HepG2 (cell line): ENCODE results near the gene ABT1.

Experiments
- ADNP ChIP-seq: sonication (generic); formaldehyde crosslinking; IDR thresholded peaks from 2 replicates; pipeline ENCODE4 v1.4.0; 2020; ENCODE audit warnings: missing genetic modification reagents
- ATF3 ChIP-seq: sonication (generic); formaldehyde crosslinking; IDR thresholded peaks from 2 replicates; pipeline ENCODE4 v1.4.0; 2020; ENCODE audit warnings: missing genetic modification reagents
- DNMT3B ChIP-seq: conservative IDR thresholded peaks from 2 replicates; pipeline ENCODE4 v1.6.1; 2016; ENCODE audit warnings: missing biosample characterization, control low read depth
- FOXO1 ChIP-seq: sonication (generic); formaldehyde crosslinking; IDR thresholded peaks from 2 replicates; pipeline ENCODE4 v1.4.0; 2020; ENCODE audit warnings: missing genetic modification reagents
- HOXD1 ChIP-seq: sonication (generic); formaldehyde crosslinking; IDR thresholded peaks from 2 replicates; pipeline ENCODE4 v1.5.0; 2020; ENCODE audit warnings: missing genetic modification reagents
- KDM1A ChIP-seq: IDR thresholded peaks from 2 replicates; pipeline ENCODE4 v1.6.1; 2016; ENCODE audit warnings: missing compliant biosample characterization
- NFYB ChIP-seq: sonication (generic); formaldehyde crosslinking; IDR thresholded peaks from 2 replicates; pipeline ENCODE4 v1.4.0; 2020; ENCODE audit warnings: missing genetic modification reagents
- STAT6 ChIP-seq: sonication (generic); formaldehyde crosslinking; IDR thresholded peaks from 2 replicates; pipeline ENCODE4 v1.4.0; 2020; ENCODE audit warnings: missing genetic modification reagents, mild to moderate bottlenecking, borderline replicate concordance
- ZNF274 ChIP-seq: sonication (generic); formaldehyde crosslinking; IDR thresholded peaks from 2 replicates; pipeline ENCODE4 v1.5.1; 2020; ENCODE audit warnings: mild to moderate bottlenecking, missing genetic modification reagents
- ZNF510 ChIP-seq: sonication (generic); formaldehyde crosslinking; IDR thresholded peaks from 2 replicates; pipeline ENCODE4 v1.4.0; 2020; ENCODE audit warnings: low read depth, mild to moderate bottlenecking, missing genetic modification reagents
- ZNF547 ChIP-seq: sonication (generic); formaldehyde crosslinking; IDR thresholded peaks from 2 replicates; pipeline ENCODE4 v1.5.1; 2020; ENCODE audit warnings: mild to moderate bottlenecking, missing genetic modification reagents
- ZNF629 ChIP-seq: sonication (generic); formaldehyde crosslinking; conservative IDR thresholded peaks from 2 replicates; pipeline ENCODE4 v1.5.0; 2020; ENCODE audit warnings: missing genetic modification reagents
- TF ChIP-seq, protein P1 (sequence below): sonication (generic); formaldehyde crosslinking; IDR thresholded peaks from 2 replicates; pipeline ENCODE4 v1.5.1; 2020; ENCODE audit warnings: mild to moderate bottlenecking, missing genetic modification reagents, moderate library complexity
- TF ChIP-seq, protein P2 (sequence below): sonication (generic); formaldehyde crosslinking; IDR thresholded peaks from 2 replicates; pipeline ENCODE4 v1.8.1; 2023; ENCODE audit warnings: mild to moderate bottlenecking, missing genetic modification reagents

GRCh38 chr6:26555505-26556262, 41.1 kb upstream of the ABT1 start:
- TF ChIP-seq FOXO1, result no peak
- TF ChIP-seq STAT6 (CRISPR knock-in tag), result no peak
- TF ChIP-seq NFYB (CRISPR knock-in tag), result no peak
- TF ChIP-seq, protein P1, sequence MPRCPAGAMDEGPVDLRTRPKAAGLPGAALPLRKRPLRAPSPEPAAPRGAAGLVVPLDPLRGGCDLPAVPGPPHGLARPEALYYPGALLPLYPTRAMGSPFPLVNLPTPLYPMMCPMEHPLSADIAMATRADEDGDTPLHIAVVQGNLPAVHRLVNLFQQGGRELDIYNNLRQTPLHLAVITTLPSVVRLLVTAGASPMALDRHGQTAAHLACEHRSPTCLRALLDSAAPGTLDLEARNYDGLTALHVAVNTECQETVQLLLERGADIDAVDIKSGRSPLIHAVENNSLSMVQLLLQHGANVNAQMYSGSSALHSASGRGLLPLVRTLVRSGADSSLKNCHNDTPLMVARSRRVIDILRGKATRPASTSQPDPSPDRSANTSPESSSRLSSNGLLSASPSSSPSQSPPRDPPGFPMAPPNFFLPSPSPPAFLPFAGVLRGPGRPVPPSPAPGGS (CRISPR knock-in tag), result no peak
- no peak for TF ChIP-seq ADNP
- TF ChIP-seq DNMT3B (CRISPR knock-in tag), result no peak
- TF ChIP-seq ZNF510 (CRISPR knock-in tag), result no peak
- no peak for TF ChIP-seq ATF3
- TF ChIP-seq KDM1A (CRISPR knock-in tag), result no peak
- TF ChIP-seq HOXD1 (CRISPR knock-in tag), result no peak
- no peak for TF ChIP-seq ZNF274 (CRISPR knock-in tag)
- TF ChIP-seq ZNF629 (CRISPR knock-in tag), result no peak
- TF ChIP-seq, protein P2, sequence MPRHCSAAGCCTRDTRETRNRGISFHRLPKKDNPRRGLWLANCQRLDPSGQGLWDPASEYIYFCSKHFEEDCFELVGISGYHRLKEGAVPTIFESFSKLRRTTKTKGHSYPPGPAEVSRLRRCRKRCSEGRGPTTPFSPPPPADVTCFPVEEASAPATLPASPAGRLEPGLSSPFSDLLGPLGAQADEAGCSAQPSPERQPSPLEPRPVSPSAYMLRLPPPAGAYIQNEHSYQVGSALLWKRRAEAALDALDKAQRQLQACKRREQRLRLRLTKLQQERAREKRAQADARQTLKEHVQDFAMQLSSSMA (CRISPR knock-in tag), result no peak
- no peak for TF ChIP-seq ZNF547 (CRISPR knock-in tag)
